Measurements from ENCODE around the gene PCK1.

The PCK1 gene

DNA sequence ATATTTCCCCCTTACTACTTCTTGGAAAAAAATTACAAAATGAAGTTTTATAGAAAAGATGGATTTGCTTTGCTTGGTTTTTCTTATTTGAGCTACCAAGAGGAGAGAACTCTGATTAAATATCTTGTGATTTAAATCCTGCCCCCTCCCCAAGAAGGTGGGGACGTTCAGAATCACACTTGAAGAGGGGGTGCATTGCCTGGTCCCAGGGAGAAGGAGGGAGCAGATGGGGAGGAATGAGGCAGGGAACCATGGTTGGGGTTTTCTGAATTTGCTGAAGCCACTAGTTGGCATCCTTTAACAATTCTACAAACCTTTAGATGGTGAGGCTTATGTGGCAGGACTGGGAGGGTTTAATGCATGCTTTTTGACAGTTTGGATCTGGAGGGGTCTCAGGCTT lies 5.5 kb downstream of the PCK1 start:
- Mint-ChIP-seq H3K4me1 (peaks cover 28% of the 10 kb centered on the region), H3K4me3 (no peak overlapping the region), H3K27ac (no peak overlapping the region), H3K36me3 (ENCODE audit: low read depth) (no peaks in the 10 kb centered on the region), H3K9me3 (peaks cover 4% of the 10 kb centered on the region), H3K27me3 (ENCODE audit: low read depth, poor library complexity) (peaks cover 25% of the 10 kb centered on the region)
- no peak for TF ChIP-seq CTCF (IDR thresholded peaks at IDR 0.05)
- DNase-seq: no peak

DNA sequence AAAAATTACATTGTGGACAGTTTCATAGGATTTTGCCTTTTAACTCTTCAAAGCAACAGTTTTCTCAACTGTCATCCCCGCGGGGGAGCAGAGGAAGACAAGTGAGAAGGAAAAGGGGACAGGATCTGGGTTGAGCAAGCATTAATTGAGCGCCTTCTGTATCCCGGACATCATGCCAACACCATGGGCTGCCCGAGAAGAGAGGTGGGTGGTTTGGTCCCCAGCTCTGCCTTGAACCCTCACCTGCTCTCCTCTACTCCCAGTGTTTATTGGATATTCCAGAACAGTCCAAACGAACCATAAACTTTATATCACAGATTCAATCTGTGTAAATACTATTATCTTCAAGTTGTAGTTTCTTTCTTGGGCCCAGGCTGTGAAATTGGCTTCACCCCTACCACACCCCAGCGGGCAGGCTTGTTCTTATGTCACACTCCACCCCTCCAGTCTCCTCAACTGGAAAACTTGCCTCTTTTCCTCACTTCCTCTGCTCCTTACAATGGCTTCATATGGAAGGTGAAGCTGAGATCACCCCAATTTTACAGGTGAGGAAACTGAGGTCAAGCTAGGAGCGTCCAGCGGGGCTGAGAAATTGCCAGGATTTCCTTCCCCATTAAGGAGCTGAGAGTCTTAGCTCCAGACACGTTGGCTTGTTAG lies 6.0 kb downstream of the PCK1 start:
- H3K9me3 Mint-ChIP-seq: peaks cover 2% of the 10 kb centered on the region

DNA sequence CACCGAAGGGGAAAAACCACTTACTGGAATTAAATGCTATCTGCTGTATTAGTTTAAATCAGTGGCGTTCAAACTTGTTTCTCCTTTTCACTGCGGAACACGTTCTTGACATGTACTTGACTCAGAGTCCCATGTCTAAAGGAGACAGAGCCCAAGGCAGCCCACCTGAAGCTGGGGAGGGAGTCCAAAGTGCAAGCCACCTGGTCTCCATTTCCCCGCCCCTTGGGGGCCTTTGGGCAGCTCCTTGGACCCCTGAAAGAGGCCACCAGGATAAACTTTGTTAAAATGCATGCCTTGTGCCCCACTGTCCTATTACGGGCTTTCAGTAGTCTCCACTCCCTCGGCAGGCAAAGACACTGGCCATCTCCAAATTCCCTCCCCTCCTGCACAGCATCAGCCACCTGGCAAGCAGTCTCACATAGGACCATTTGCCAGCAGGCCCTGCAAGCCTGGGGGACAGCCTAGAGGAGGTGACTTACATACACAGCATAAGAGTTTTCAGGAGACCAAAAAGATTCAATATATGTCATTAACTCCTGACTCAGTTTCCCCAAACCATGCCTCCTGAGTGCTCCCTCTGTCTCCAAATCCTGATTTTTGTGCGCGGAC lies 6.7 kb downstream of the PCK1 start:
- Mint-ChIP-seq H3K27ac (no peak overlapping the region), H3K36me3 (ENCODE audit: low read depth) (no peaks in the 10 kb centered on the region), H3K27me3 (ENCODE audit: low read depth, poor library complexity) (peaks cover 25% of the 10 kb centered on the region), H3K4me1 (peaks cover 37% of the 10 kb centered on the region), H3K4me3 (no peak overlapping the region), H3K9me3 (no peaks in the 10 kb centered on the region)
- no peak for TF ChIP-seq CTCF (IDR thresholded peaks at IDR 0.05)
- DNase-seq: no peak

More for the DNA sequence above, 6.0 kb downstream of the PCK1 start:
- Mint-ChIP-seq H3K36me3 (ENCODE audit: low read depth) (no peaks in the 10 kb centered on the region), H3K27ac (no peak overlapping the region), H3K4me1 (peaks cover 32% of the 10 kb centered on the region), H3K4me3 (no peak overlapping the region), H3K27me3 (ENCODE audit: low read depth, poor library complexity) (peaks cover 25% of the 10 kb centered on the region)
- no peak for TF ChIP-seq CTCF (IDR thresholded peaks at IDR 0.05)
- no peak for DNase-seq

DNA sequence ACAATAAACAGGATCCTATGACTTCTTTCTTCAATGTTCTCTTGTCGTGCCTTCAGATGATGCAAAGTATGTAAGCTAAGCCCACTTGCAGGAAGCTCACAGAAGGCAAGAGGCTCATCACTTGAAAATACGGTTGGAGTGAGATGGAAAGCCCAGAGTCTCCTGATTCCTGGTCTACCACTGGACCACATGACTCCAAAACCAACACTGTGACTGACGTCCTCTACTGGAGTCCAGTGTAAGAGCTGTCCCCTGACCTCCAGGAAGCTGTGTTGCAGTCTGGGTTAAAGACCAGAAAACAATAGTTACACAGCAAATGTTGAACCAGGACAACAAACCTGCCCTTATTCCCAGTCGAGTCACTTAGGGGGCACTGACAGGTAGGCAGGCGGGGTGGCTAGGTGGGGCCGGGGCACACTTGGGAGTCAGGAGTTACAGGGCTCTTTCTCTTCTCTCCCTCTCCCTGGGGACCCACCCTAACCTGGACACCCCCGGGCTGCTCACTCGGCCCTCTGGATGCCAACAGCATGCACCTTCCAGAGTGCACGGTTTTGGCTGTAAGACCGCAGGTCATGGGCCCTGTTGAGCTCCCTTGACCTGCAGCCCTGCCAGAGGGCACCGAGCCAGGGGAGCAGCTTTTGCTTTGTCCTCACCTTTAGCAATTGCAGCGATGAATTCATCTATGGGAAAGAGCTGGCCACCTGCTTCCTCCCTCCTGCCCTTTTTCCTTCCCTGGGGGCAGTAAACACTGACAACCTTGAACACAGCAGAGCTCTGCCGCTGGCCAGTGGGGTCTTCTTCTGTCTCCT lies 7.4 kb downstream of the PCK1 start:
- DNase-seq: no peak
- Mint-ChIP-seq H3K36me3 (ENCODE audit: low read depth) (no peaks in the 10 kb centered on the region), H3K4me3 (no peak overlapping the region), H3K9me3 (no peaks in the 10 kb centered on the region), H3K27ac (no peak overlapping the region), H3K27me3 (ENCODE audit: low read depth, poor library complexity) (peaks cover 27% of the 10 kb centered on the region), H3K4me1 (peaks cover 44% of the 10 kb centered on the region)
- no peak for TF ChIP-seq CTCF (IDR thresholded peaks at IDR 0.05)

- H3K4me1 Mint-ChIP-seq: peaks cover 50% of the 10 kb centered on the region
- TF ChIP-seq CTCF (IDR thresholded peaks at IDR 0.05): no peak
- DNase-seq: no peak
- H3K36me3 Mint-ChIP-seq (ENCODE audit: low read depth): no peaks in the 10 kb centered on the region
- H3K27ac Mint-ChIP-seq: no peak overlapping the region
- no peak overlapping the region for H3K4me3 Mint-ChIP-seq
- H3K9me3 Mint-ChIP-seq: no peaks in the 10 kb centered on the region
- peaks cover 28% of the 10 kb centered on the region for H3K27me3 Mint-ChIP-seq (ENCODE audit: low read depth, poor library complexity)
Observed at GRCh38 chr20:57568960-57569359, 8.1 kb downstream of the PCK1 start.
